ENCODE results near the gene SKA3. TPM values are rescaled to one million over a fixed set of nuclear protein-coding genes. Genes with fewer than 3 reads are reported as not detected.
"Not testable (repeated sequence)": the region's sequence is repeated elsewhere in the genome, so short reads cannot be mapped to it uniquely, and the experiment has no call there.

The SKA3 gene
- total RNA-seq, 6 experiments from 2014 or later: 0.18 to 2.4 (median 0.75) TPM

DNA sequence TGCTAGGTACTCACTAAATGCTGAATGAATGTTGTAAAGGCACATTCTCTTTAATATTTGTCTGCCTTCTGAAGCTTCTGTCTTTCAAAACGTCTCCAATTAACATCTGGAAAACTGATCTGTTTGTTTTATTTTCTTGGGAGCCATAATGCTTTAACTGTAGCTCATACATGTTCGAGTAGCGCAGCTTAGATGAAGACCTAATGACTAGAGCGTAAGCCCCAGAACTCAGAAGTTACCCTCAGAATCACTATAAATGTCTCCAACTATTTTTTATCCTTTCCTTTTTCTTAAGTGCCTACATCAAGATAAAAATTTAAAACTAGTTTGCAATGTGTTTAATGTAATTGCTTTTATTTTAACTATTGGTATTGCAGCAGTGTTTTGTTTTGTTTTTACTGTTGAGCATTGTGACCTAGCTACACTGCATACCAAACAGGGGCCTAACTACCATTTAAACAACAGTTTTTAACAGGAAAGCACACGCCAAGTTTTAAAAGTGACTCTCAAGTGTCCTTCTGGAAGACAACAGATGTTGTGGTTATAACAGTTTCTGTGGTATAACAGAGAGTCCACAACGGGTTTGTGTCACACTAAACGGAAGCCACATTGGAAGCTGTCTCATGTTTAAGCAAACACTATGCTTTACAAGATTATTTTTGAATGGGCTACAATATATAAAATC lies 42.1 kb upstream of the SKA3 start:
- Histone ChIP-seq H3K4me3 (no peak overlapping the region), H3K27ac (no peak overlapping the region), H3K9me3 (no peaks in the 10 kb centered on the region), H3K4me1 (no peaks in the 10 kb centered on the region), H3K36me3 (no peaks in the 10 kb centered on the region), H3K27me3 (no peaks in the 10 kb centered on the region)
- ATAC-seq (no peak), DNase-seq (no peak)
- WGBS (ENCODE audit: insufficient coverage, low coverage, low lambda C conversion rate, missing lambda C conversion rate): 53% methylated on average over 7 of the region's 7 CpGs
- no peak for TF ChIP-seq POLR2A (IDR thresholded peaks at IDR 0.05)
- TF ChIP-seq, protein P1, sequence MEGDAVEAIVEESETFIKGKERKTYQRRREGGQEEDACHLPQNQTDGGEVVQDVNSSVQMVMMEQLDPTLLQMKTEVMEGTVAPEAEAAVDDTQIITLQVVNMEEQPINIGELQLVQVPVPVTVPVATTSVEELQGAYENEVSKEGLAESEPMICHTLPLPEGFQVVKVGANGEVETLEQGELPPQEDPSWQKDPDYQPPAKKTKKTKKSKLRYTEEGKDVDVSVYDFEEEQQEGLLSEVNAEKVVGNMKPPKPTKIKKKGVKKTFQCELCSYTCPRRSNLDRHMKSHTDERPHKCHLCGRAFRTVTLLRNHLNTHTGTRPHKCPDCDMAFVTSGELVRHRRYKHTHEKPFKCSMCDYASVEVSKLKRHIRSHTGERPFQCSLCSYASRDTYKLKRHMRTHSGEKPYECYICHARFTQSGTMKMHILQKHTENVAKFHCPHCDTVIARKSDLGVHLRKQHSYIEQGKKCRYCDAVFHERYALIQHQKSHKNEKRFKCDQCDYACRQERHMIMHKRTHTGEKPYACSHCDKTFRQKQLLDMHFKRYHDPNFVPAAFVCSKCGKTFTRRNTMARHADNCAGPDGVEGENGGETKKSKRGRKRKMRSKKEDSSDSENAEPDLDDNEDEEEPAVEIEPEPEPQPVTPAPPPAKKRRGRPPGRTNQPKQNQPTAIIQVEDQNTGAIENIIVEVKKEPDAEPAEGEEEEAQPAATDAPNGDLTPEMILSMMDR (IDR thresholded peaks at IDR 0.05): no peak
- intact Hi-C loops (cut with DNase I): no loop called here

DNA sequence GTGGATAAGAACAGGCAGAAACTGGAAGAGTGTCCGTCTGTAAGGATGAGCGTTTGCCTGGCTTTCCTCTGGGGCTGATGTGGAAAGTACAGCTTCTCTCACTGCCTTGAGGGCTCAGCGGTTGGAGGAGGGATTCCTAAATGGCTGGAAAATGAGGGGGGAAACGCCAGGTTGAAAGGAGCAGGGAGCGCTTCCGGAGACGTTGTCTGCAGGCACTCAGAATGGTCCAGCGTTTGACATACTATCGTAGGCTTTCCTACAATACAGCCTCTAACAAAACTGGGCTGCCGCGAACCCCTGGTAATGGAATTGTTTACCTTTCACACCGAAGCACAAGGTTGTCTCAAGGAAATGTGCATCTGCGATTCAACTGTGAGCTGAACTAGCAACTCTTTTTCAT lies 40.0 kb upstream of the SKA3 start:
- 30% methylated on average over 7 of the region's 13 CpGs for WGBS (ENCODE audit: insufficient coverage, low coverage, low lambda C conversion rate, missing lambda C conversion rate)
- Histone ChIP-seq H3K27ac (no peak overlapping the region), H3K4me1 (no peaks in the 10 kb centered on the region), H3K36me3 (no peaks in the 10 kb centered on the region), H3K27me3 (no peaks in the 10 kb centered on the region), H3K4me3 (no peak overlapping the region), H3K9me3 (no peaks in the 10 kb centered on the region)
- intact Hi-C loops (cut with DNase I): no loop called here
- TF ChIP-seq POLR2A (IDR thresholded peaks at IDR 0.05): no peak
- TF ChIP-seq, protein P1 (IDR thresholded peaks at IDR 0.05): no peak
- DNase-seq (no peak), ATAC-seq (no peak)

DNA sequence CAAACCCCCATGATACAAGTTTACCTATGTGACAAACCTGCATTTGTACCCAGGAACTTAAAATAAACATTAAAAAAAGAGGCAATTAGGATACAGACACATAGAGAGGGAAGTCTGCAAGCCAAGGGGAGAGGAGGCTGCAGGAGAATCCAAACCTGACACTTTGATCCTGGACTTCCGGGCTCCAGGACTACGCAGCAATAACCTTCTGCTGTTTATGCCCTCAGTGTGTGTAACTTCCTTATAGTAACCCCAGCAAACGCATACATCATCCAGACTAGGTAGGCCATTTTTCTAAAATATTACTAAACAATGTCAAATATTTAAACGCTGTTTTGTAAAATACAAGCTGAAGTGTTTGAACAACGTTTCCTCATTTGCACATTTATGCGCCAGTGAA lies 39.1 kb upstream of the SKA3 start:
- H3K27me3 ChIP-seq; H3K27ac ChIP-seq; H3K4me3 ChIP-seq; DNase-seq; ATAC-seq; H3K36me3 ChIP-seq; H3K4me1 ChIP-seq; intact Hi-C loops (cut with DNase I); H3K9me3 ChIP-seq: not testable (repeated sequence)
- 86% methylated on average over 6 of the region's 6 CpGs for WGBS (ENCODE audit: insufficient coverage, low coverage, low lambda C conversion rate, missing lambda C conversion rate)

DNA sequence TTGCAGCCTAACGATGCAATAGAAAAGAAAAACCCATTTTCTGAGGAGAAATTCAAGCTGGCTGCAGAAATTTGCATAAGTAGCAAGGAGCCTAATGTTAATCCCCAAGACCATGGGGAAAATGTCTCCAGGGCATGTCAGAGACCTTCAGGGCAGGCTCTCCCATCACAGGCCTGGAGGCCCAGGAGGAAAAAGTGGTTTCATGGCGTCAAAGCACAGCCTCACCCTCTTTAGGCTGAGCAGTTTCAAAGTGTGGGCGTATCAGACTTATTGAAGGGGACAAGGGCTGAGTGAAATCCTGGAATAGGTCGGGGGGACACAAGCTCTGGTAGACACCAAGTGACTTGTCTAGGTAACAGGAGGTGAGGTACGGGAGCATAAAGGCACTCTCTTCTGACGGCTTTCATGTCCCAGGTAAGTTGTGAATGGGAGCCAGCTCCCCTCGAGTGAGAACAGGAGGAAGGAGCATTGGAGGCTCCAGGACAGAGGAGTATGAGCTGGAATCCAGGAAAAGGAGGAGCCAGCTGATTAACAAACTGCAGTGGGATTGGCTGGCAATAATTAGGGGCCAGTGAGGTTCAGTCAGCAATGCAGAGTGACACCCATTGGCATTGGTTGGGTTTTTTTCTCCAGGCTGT lies 35.9 kb upstream of the SKA3 start:
- Histone ChIP-seq H3K4me1 (no peaks in the 10 kb centered on the region), H3K36me3 (no peaks in the 10 kb centered on the region), H3K27ac (no peak overlapping the region), H3K27me3 (no peaks in the 10 kb centered on the region), H3K9me3 (no peaks in the 10 kb centered on the region), H3K4me3 (no peak overlapping the region)
- ATAC-seq (no peak), DNase-seq (no peak)
- WGBS (ENCODE audit: insufficient coverage, low coverage, low lambda C conversion rate, missing lambda C conversion rate): 69% methylated on average over 6 of the region's 7 CpGs
- intact Hi-C loops (cut with DNase I): no loop called here
- TF ChIP-seq, protein P1 (IDR thresholded peaks at IDR 0.05): no peak
- no peak for TF ChIP-seq POLR2A (IDR thresholded peaks at IDR 0.05)

DNA sequence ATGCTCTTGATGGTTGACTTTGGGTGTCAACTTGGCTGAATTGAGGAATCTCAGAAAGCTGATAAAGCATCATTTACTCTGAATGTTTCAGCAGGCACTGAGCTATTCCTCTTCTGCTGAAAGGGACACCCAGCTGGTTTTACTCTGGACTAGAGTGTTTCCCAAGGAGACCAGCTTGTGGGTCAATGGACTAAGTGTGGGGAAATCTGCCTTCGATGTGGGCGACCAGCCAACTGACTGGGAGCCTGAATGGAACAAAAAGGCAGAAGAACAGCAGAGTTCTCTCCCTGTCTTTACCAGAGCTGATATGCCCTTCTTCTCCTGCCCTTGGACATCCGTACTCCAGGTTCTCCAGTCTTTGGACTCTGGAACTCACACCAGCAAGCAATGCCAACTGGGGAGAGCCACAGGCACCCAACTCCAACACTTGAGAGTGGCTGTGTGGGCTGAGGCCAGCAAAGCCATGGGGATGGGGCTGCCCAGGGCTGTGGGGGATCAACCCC lies 32.4 kb upstream of the SKA3 start:
- intact Hi-C loops (cut with DNase I): no loop called here
- no peaks in the 10 kb centered on the region for H3K4me1 ChIP-seq
- H3K9me3 ChIP-seq: no peaks in the 10 kb centered on the region
- ATAC-seq: peak in 2 of 4 donors; percentile 21 to 57
- H3K36me3 ChIP-seq: no peaks in the 10 kb centered on the region
- 20% methylated on average over 3 of the region's 3 CpGs for whole genome bisulfite sequencing (ENCODE audit: insufficient coverage, low coverage, low lambda C conversion rate, missing lambda C conversion rate)
- no peaks in the 10 kb centered on the region for H3K27me3 ChIP-seq
- no peak overlapping the region for H3K27ac ChIP-seq
- TF ChIP-seq, protein P1 (IDR thresholded peaks at IDR 0.05): no peak
- TF ChIP-seq POLR2A (IDR thresholded peaks at IDR 0.05): no peak
- no peak for DNase-seq
- H3K4me3 ChIP-seq: no peak overlapping the region

All from right lobe of liver (tissue), 6 donors.